K562 (cell line): Measurements from ENCODE around the gene CTNNBL1. TPM values are rescaled to one million over a fixed set of nuclear protein-coding genes. Genes with fewer than 3 reads are reported as not detected.

ENCODE experiments used
- ATAC-seq: fragments of 200-7000 bp; cut with Tn5 transposase; 3 replicates; pipeline ENCODE4 v1.9.1; 2020; ENCODE audit warnings: moderate library complexity
- BruUV-seq: library from RNA; stranded (reverse); fragments of 400-500 nt; replicated peaks from 2 replicates; lab custom pipeline; 2021; lab: Mats Ljungman, UMichigan
- CTCF ChIA-PET: fragments of 300-600 bp; formaldehyde crosslinking; extraction: SDS; loops from one replicate; lab custom pipeline; 2021; ENCODE audit warnings: low intra/inter-chr PET ratio; lab: Yijun Ruan, JAX
- POLR2A ChIA-PET: fragments of 300-600, 350-650 bp; sonication (Branson Sonifier 250); formaldehyde crosslinking; extraction: SDS; loops from one replicate; lab custom pipeline; 2021; ENCODE audit warnings: antibody characterized with exemption, inconsistent platforms; lab: Yijun Ruan, JAX
- DNase-seq, 4 experiments: peaks; one replicate each; pipeline versions ENCODE4 v3.0.0 to v3.0.0-alpha.2; 2011 to 2018; ENCODE audit warnings: low spot score in 3 of 4, mixed read lengths in 3 of 4; ENCODE audit errors: extremely low read depth in 1 of 4
- FAIRE-seq: peaks from 2 replicates; lab custom pipeline; 2011; peaks lifted over from hg19 to GRCh38; lab: Jason Lieb, UNC
- H2AFZ ChIP-seq: 2 replicates; pipeline ENCODE4 v1.6.0; 2011; ENCODE audit warnings: low read depth, low read length, control low read depth, inconsistent platforms
- H3K27ac ChIP-seq: fragments of 200-600 bp; 3 replicates; pipeline ENCODE4 v1.8.0; 2011; ENCODE audit warnings: low read depth, mild to moderate bottlenecking, control low read depth, inconsistent platforms, low read length, moderate library complexity, mixed read lengths; ENCODE audit errors: extremely low read depth
- H3K27me3 ChIP-seq, 2 experiments: fragments of 300-600 bp in 1 of 2; 2 replicates in 1 of 2; 3 replicates in 1 of 2; pipeline versions ENCODE4 v1.6.0 to v1.8.0; 2011; ENCODE audit warnings: inconsistent platforms in 2 of 2, low read length in 2 of 2, mild to moderate bottlenecking in 1 of 2, mixed read lengths in 1 of 2, moderate library complexity in 1 of 2; ENCODE audit not compliant: control insufficient read depth in 2 of 2, insufficient read depth in 2 of 2
- H3K36me3 ChIP-seq: fragments of 300-600 bp; 3 replicates; pipeline ENCODE4 v1.8.0; 2011; ENCODE audit warnings: mild to moderate bottlenecking, low read length, inconsistent platforms; ENCODE audit not compliant: control insufficient read depth, insufficient read depth
- H3K4me1 ChIP-seq, 2 experiments: fragments of 200-600 bp in 1 of 2; replicated peaks in 1 of 2; 2 replicates in 1 of 2; 3 replicates in 1 of 2; pipeline versions ENCODE4 v1.5.1 to v1.8.0; 2011; ENCODE audit warnings: inconsistent platforms in 2 of 2, low read length in 2 of 2, mild to moderate bottlenecking in 1 of 2, mixed read lengths in 1 of 2, moderate library complexity in 1 of 2; ENCODE audit not compliant: control insufficient read depth in 2 of 2, insufficient read depth in 2 of 2
- H3K4me2 ChIP-seq: 2 replicates; pipeline ENCODE4 v1.6.1; 2011; ENCODE audit warnings: low read length, control low read depth, inconsistent platforms, mixed read lengths; ENCODE audit not compliant: insufficient read depth
- H3K4me3 ChIP-seq: fragments of 200-600 bp; sonication (generic), shearing (Covaris generic); 2 replicates; pipeline ENCODE4 v1.5.1; 2016; ENCODE audit warnings: control low read depth, inconsistent platforms
- H3K79me2 ChIP-seq: fragments of 200-600 bp; 3 replicates; pipeline ENCODE4 v1.8.0; 2011; ENCODE audit warnings: low read length, inconsistent platforms; ENCODE audit not compliant: control insufficient read depth, insufficient read depth
- H3K9ac ChIP-seq, 2 experiments: 2 replicates each; pipeline versions ENCODE4 v1.6.0 to v1.6.1; 2011; ENCODE audit warnings: low read depth in 2 of 2, low read length in 2 of 2, control low read depth in 1 of 2, inconsistent platforms in 1 of 2, mild to moderate bottlenecking in 1 of 2, mixed read lengths in 1 of 2; ENCODE audit not compliant: insufficient read depth in 1 of 2
- H3K9me1 ChIP-seq: one replicate; pipeline ENCODE4 v1.6.0; 2011; ENCODE audit warnings: inconsistent platforms, mild to moderate bottlenecking, low read length, moderate library complexity; ENCODE audit not compliant: control insufficient read depth, insufficient read depth
- H3K9me3 ChIP-seq: replicated peaks from 2 replicates; pipeline ENCODE4 v1.5.1; 2011; ENCODE audit warnings: low read depth, low read length, inconsistent platforms; ENCODE audit not compliant: control insufficient read depth, insufficient read depth
- H4K20me1 ChIP-seq: replicated peaks from 2 replicates; pipeline ENCODE4 v1.6.1; 2011; ENCODE audit warnings: low read length, inconsistent platforms, mixed read lengths; ENCODE audit not compliant: control insufficient read depth, insufficient read depth
- ARID2 ChIP-seq: fragments of 450-650 bp; IDR thresholded peaks from 2 replicates; pipeline ENCODE4 v1.6.1; 2017; ENCODE audit warnings: antibody characterized with exemption, mild to moderate bottlenecking
- FOXA1 ChIP-seq: fragments of 450-650 bp; IDR thresholded peaks from 2 replicates; pipeline ENCODE4 v1.6.1; 2016; ENCODE audit warnings: mild to moderate bottlenecking, borderline replicate concordance
- KAT2B ChIP-seq: IDR thresholded peaks from one replicate; pipeline ENCODE4 v1.6.1; 2012; ENCODE audit warnings: low read depth, mild to moderate bottlenecking, control low read depth, inconsistent platforms, low read length, moderate library complexity
- KDM2B ChIP-seq: fragments of 250-450 bp; sonication (Bioruptor Pico); IDR thresholded peaks from 2 replicates; pipeline ENCODE4 v1.8.0; 2021; ENCODE audit warnings: mild to moderate bottlenecking, moderate library complexity
- MBD2 ChIP-seq: sonication (generic); IDR thresholded peaks from 2 replicates; pipeline ENCODE4 v1.6.1; 2016; ENCODE audit warnings: low read depth, borderline replicate concordance
- MTA3 ChIP-seq: fragments of 450-650 bp; formaldehyde crosslinking; IDR thresholded peaks from 2 replicates; pipeline ENCODE4 v1.6.1; 2017; ENCODE audit warnings: mild to moderate bottlenecking, borderline replicate concordance
- NCOR1 ChIP-seq: fragments of 450-650 bp; IDR thresholded peaks from 2 replicates; pipeline ENCODE4 v1.6.1; 2016; ENCODE audit warnings: mild to moderate bottlenecking, moderate library complexity
- RNF219 ChIP-seq: fragments of 250-450 bp; sonication (Bioruptor Pico); IDR thresholded peaks from 2 replicates; pipeline ENCODE4 v1.5.0; 2022; ENCODE audit warnings: mild to moderate bottlenecking
- SMARCB1 ChIP-seq: IDR thresholded peaks from 2 replicates; pipeline ENCODE4 v1.6.1; 2011; ENCODE audit warnings: improper control_type of control experiment, low read depth; ENCODE audit not compliant: insufficient read length
- TSC22D4 ChIP-seq: fragments of 450-650 bp; IDR thresholded peaks from 2 replicates; pipeline ENCODE4 v1.6.1; 2016; ENCODE audit warnings: missing genetic modification characterization, missing biosample characterization, control low read depth
- ZHX1 ChIP-seq: fragments of 150-350 bp; conservative IDR thresholded peaks from 2 replicates; pipeline ENCODE4 v1.6.1; 2014; ENCODE audit warnings: low read length
- ZNF347 ChIP-seq: fragments of 450-650 bp; formaldehyde crosslinking; IDR thresholded peaks from 2 replicates; pipeline ENCODE4 v1.4.0; 2020; ENCODE audit warnings: low read depth, mild to moderate bottlenecking, moderate library complexity
- WGBS: fragments of 100-300 bp; shearing (Covaris generic); methylation state at CpG from one replicate; pipeline ENCODE4 v1.1.6; 2016; ENCODE audit warnings: low coverage, mixed read lengths; ENCODE audit not compliant: insufficient coverage; ENCODE audit errors: missing lambda C conversion rate; 5-methylcytosine and 5-hydroxymethylcytosine counted together
- in situ Hi-C: fragments of 300-500 bp; cut with MboI; formaldehyde crosslinking; loops from 4 replicates; pipeline ENCODE4 v1.15.0; 2018; ENCODE audit warnings: inconsistent platforms, mixed read lengths
- intact Hi-C: fragments of 100-400 bp; cut with micrococcal nuclease; formaldehyde crosslinking; loops from 2 replicates; pipeline ENCODE4 v1.14.2; 2022
- polyA plus RNA-seq, 8 experiments: library from polyadenylated mRNA; depleted of rRNA in 4 of 8; stranded (reverse) in 5 of 8; unstranded in 3 of 8; fragments of >200 nt; fragmentation: Nextera tagmentation in 2 of 8; fragmentation: Illumina TruSeq in 1 of 8; extraction: Ambion mirVana in 2 of 8; extraction: Trizol in 1 of 8; gene quantifications; 2 replicates each; pipeline versions ENCODE4 v1.2.1 to v1.2.3, GENCODE V29; 2011 to 2014; ENCODE audit warnings: inconsistent platforms in 1 of 8, missing spikeins in 1 of 8
- total RNA-seq, 7 experiments: library from RNA; depleted of rRNA in 6 of 7; stranded (reverse); fragments of >200 nt in 6 of 7; fragmentation: Illumina TruSeq in 2 of 7; extraction: Trizol in 2 of 7; gene quantifications; 2 replicates each; pipeline versions ENCODE4 v1.2.1 to v1.2.3, GENCODE V29; 2011 to 2021; ENCODE audit warnings: low replicate concordance in 1 of 7
- TF ChIP-seq, protein P1 (sequence below), 3 experiments: IDR thresholded peaks in 2 of 3; conservative IDR thresholded peaks in 1 of 3; 2 replicates each; pipeline ENCODE4 v1.5.1; 2011 to 2012; ENCODE audit warnings: low read length in 3 of 3, mild to moderate bottlenecking in 3 of 3, control low read depth in 2 of 3, improper control_type of control experiment in 1 of 3, inconsistent platforms in 1 of 3, low read depth in 1 of 3, mixed read lengths in 1 of 3, moderate library complexity in 1 of 3; ENCODE audit not compliant: insufficient read depth in 2 of 3

CTNNBL1 gene
- total and polyA plus RNA-seq, 9 of the 15 experiments (the other 6 are each of a cell fraction or from before 2014, with no cell fraction given), result 32.4 to 85.6 (median 43.6) TPM

DNA sequence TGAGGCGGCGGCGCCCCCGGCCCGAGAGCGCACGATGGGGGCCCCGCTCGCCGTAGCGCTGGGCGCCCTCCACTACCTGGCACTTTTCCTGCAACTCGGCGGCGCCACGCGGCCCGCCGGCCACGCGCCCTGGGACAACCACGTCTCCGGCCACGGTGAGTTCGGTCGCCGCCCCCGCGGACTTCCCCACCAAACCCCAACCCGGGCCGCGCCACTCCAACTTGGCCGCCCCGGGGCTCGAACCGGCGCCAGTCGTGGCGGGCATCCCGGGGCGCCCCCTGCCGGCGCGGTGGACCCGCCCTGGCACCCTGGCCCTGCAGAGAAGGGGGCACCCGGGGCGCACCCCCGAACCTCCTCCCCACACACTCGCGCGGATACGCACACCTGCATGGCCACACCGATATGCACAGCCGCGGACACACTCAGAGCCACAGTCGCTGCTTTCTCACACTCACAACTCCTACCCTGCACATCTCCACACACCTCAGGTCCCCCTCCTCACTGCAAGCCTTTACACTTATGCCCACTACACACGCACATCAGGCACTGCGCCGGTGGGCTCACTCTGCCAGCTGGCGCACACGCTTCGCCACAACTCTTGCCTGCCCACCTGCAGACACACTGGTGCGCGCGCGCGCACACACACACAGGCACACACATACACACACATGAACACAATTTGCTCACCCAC is 209.6 kb downstream of the CTNNBL1 start (continued):
- TF ChIP-seq, protein P1, sequence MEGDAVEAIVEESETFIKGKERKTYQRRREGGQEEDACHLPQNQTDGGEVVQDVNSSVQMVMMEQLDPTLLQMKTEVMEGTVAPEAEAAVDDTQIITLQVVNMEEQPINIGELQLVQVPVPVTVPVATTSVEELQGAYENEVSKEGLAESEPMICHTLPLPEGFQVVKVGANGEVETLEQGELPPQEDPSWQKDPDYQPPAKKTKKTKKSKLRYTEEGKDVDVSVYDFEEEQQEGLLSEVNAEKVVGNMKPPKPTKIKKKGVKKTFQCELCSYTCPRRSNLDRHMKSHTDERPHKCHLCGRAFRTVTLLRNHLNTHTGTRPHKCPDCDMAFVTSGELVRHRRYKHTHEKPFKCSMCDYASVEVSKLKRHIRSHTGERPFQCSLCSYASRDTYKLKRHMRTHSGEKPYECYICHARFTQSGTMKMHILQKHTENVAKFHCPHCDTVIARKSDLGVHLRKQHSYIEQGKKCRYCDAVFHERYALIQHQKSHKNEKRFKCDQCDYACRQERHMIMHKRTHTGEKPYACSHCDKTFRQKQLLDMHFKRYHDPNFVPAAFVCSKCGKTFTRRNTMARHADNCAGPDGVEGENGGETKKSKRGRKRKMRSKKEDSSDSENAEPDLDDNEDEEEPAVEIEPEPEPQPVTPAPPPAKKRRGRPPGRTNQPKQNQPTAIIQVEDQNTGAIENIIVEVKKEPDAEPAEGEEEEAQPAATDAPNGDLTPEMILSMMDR (IDR thresholded peaks at IDR 0.05 in 2 of 3, conservative IDR thresholded peaks at IDR 0.05 in 1 of 3; ENCODE audit: insufficient read depth in 2 of 3, low read depth in 1 of 3, low read length in 3 of 3), result peak; percentile 25 to 56 (median 33); a peak in 3 of 6 replicates

DNA sequence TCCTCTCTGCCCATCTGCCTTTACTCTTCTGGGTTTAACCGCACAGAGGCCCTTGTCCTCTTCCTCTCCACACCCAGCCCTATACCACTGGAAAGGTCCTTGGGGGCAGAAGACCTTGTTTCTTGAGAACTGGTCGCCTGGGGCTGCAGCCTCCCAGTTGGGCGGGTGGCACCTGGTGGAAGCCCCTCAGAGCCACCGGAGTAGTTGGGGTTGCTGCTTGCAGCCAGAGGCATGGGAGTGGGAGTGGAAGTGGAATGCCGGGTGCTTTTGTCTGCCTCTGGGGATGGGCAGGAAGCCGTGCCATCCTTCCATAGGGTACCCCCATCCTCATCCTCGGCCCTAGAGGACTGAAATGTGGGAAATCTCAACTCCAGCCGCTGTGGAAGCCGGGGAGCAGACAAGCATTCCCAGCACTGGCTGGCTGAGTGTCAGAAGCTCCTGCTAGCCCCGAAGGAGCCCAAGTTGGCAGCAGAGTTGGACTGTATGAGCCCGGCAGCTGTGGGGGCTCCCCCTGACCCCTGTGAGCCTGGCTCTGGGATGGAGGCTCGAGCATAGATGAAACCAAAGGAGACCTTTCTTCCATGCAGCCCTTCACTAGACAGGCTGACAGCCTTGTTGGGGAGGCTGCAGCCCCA is 210.3 kb downstream of the CTNNBL1 start:
- no peak for TF ChIP-seq TSC22D4 (tag)
- TF ChIP-seq FOXA1, result no peak
- no peak for TF ChIP-seq SMARCB1
- TF ChIP-seq MBD2, result no peak
- no peak for TF ChIP-seq MTA3
- no peak for TF ChIP-seq KAT2B
- TF ChIP-seq ZNF347 (CRISPR knock-in tag), result no peak
- TF ChIP-seq NCOR1, result no peak
- no peak for TF ChIP-seq RNF219
- no peak for TF ChIP-seq ARID2
- no peak for TF ChIP-seq ZHX1
- TF ChIP-seq KDM2B (CRISPR knock-in tag), result no peak
- Histone ChIP-seq H3K4me1 (peaks cover 0 to 13% of the 10 kb centered on the region in 2 experiments; a peak in 2 of 5 replicates), H3K27ac (no peak overlapping the region), H3K4me3 (no peak overlapping the region), H3K9me3 (no peaks in the 10 kb centered on the region), H4K20me1 (peaks cover 8% of the 10 kb centered on the region), H3K9me1 (peaks cover 3% of the 10 kb centered on the region), H3K4me2 (no peak overlapping the region), H3K9ac (no peak overlapping the region), H3K27me3 (peaks cover 15 to 60% of the 10 kb centered on the region in 2 experiments; a peak in 4 of 5 replicates), H3K79me2 (no peaks in the 10 kb centered on the region), H2AFZ (no peak overlapping the region), H3K36me3 (no peaks in the 10 kb centered on the region; the same call in 2 of the 3 replicates)
- intact Hi-C loops, result loop anchor here (5.0 kb wide), 1 partner anchor 318 kb away; no protein-coding TSS in a partner anchor
- ChIA-PET POLR2A (interaction anchor here (0.6 to 0.7 kb wide), 2 partner anchors 10 to 25 kb away, joined by 3 to 4 read pairs; no protein-coding TSS in a partner anchor), CTCF (no interaction called here)
- BruUV-seq, result no TSS peak
- in situ Hi-C loops, result no loop called here
- no peak for FAIRE-seq
- WGBS, result 5% methylated on average over 11 of the region's 12 CpGs
- DNase-seq, result no peak
- ATAC-seq, result no peak
